Measurements from ENCODE around the gene KPNA3.

- TF ChIP-seq CTCF (conservative IDR thresholded peaks at IDR 0.05 in 1 of 2, IDR thresholded peaks at IDR 0.05 in 1 of 2; ENCODE audit: low read depth in 1 of 2, low read length in 2 of 2): no peak
- TF ChIP-seq EZH2 (IDR thresholded peaks at IDR 0.05; ENCODE audit: low read length, missing control alignments): no peak
These were observed 142.5 kb downstream of the KPNA3 start for GRCh38 chr13:49649963-49650312.
